Measurements from ENCODE around the gene MAP3K10.

Gene MAP3K10

GRCh38 chr19:40216777-40217026, 25.5 kb downstream of the MAP3K10 start (continued):
- no peak for TF ChIP-seq ATF2 (tag by site-specific recombination; IDR thresholded peaks at IDR 0.05; ENCODE audit: low read depth)
- no peak for TF ChIP-seq ZNF768 (tag by site-specific recombination; IDR thresholded peaks at IDR 0.05)
- TF ChIP-seq ZBTB10 (tag by site-specific recombination; IDR thresholded peaks at IDR 0.05) = no peak
- no peak for TF ChIP-seq ZNF280D (tag by site-specific recombination; IDR thresholded peaks at IDR 0.05)
- TF ChIP-seq ZNF223 (tag by site-specific recombination; IDR thresholded peaks at IDR 0.05) = no peak
- TF ChIP-seq ZNF214 (tag by site-specific recombination; IDR thresholded peaks at IDR 0.05; ENCODE audit: borderline replicate concordance) = no peak
- TF ChIP-seq ZSCAN5A (tag by site-specific recombination; IDR thresholded peaks at IDR 0.05) = no peak
- no peak for TF ChIP-seq ZNF677 (tag by site-specific recombination; IDR thresholded peaks at IDR 0.05)
- no peak for TF ChIP-seq INSM2 (tag by site-specific recombination; IDR thresholded peaks at IDR 0.05)
- peak; percentile 90 for TF ChIP-seq ZNF645 (tag by site-specific recombination; IDR thresholded peaks at IDR 0.05)
- no peak for TF ChIP-seq ZNF571 (tag by site-specific recombination; IDR thresholded peaks at IDR 0.05)
- TF ChIP-seq RBAK (tag by site-specific recombination; IDR thresholded peaks at IDR 0.05) = no peak
- no peak for TF ChIP-seq ZNF792 (tag by site-specific recombination; IDR thresholded peaks at IDR 0.05)
- TF ChIP-seq ZNF302 (tag by site-specific recombination; IDR thresholded peaks at IDR 0.05; ENCODE audit: low read depth) = no peak
- no peak for TF ChIP-seq ZNF280C (tag by site-specific recombination; IDR thresholded peaks at IDR 0.05)
- TF ChIP-seq HOXC10 (CRISPR knock-in tag; IDR thresholded peaks at IDR 0.05) = no peak
- no peak for TF ChIP-seq ZNF843 (tag by site-specific recombination; IDR thresholded peaks at IDR 0.05)
- TF ChIP-seq ZBTB1 (tag by site-specific recombination; IDR thresholded peaks at IDR 0.05) = no peak
- no peak for TF ChIP-seq GLI2 (tag by site-specific recombination; IDR thresholded peaks at IDR 0.05; ENCODE audit: borderline replicate concordance, low read depth)
- no peak for TF ChIP-seq ZNF639 (tag by site-specific recombination; IDR thresholded peaks at IDR 0.05)
- TF ChIP-seq ZFHX2 (tag by site-specific recombination; conservative IDR thresholded peaks at IDR 0.05) = peak; percentile 98
- TF ChIP-seq HOXA7 (CRISPR knock-in tag; IDR thresholded peaks at IDR 0.05; ENCODE audit: borderline replicate concordance) = no peak
- no peak for TF ChIP-seq ZNF354C (tag by site-specific recombination; IDR thresholded peaks at IDR 0.05; ENCODE audit: borderline replicate concordance, low read depth)
- TF ChIP-seq ZNF585B (tag by site-specific recombination; IDR thresholded peaks at IDR 0.05) = no peak
- no peak for TF ChIP-seq ZNF473 (tag by site-specific recombination; IDR thresholded peaks at IDR 0.05)
- TF ChIP-seq GLIS1 (tag by site-specific recombination; IDR thresholded peaks at IDR 0.05) = no peak
- no peak for TF ChIP-seq ZNF37A (tag by site-specific recombination; IDR thresholded peaks at IDR 0.05)
